ENCODE measurements around the gene ZIC4.

ZIC4 gene

GRCh38 chr3:147341727-147342126 is 64.6 kb downstream of the ZIC4 start:
- DNase-seq = no peak

- DNase-seq = no peak
Measured at GRCh38 chr3:147336543-147337278, 69.6 kb downstream of the ZIC4 start.
